NB4 (cell line): Measurements from ENCODE around the gene GPR141.

Experiments used
- TF ChIP-seq, protein P1 (sequence below): IDR thresholded peaks from 2 replicates; pipeline ENCODE4 v1.6.1; 2011; ENCODE audit warnings: low read depth, low read length
- TF ChIP-seq, protein P2 (sequence below): IDR thresholded peaks from one replicate; pipeline ENCODE4 v1.5.1; 2012; ENCODE audit warnings: low read depth, low read length

DNA sequence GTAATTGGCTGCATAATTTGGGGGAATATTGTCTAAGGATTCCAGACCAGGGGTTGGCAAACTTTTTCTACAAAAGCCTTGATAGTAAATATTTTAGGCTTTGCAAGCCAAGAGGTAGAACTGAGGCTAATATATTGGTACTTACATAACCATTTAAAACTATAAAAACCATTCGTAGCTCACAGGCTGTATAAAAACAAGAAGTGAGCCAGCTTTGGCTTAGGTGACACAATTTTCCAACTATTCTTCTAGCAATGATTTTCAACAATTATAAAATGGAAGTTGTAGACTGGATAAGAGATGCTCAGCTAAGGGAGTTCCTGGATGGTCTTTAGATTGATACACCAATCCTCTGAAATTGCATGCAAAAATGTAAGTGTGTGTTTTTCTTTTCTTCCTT is 1.4 kb downstream of the GPR141 start:
- TF ChIP-seq, protein P1, sequence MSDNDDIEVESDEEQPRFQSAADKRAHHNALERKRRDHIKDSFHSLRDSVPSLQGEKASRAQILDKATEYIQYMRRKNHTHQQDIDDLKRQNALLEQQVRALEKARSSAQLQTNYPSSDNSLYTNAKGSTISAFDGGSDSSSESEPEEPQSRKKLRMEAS = no peak
- TF ChIP-seq, protein P2, sequence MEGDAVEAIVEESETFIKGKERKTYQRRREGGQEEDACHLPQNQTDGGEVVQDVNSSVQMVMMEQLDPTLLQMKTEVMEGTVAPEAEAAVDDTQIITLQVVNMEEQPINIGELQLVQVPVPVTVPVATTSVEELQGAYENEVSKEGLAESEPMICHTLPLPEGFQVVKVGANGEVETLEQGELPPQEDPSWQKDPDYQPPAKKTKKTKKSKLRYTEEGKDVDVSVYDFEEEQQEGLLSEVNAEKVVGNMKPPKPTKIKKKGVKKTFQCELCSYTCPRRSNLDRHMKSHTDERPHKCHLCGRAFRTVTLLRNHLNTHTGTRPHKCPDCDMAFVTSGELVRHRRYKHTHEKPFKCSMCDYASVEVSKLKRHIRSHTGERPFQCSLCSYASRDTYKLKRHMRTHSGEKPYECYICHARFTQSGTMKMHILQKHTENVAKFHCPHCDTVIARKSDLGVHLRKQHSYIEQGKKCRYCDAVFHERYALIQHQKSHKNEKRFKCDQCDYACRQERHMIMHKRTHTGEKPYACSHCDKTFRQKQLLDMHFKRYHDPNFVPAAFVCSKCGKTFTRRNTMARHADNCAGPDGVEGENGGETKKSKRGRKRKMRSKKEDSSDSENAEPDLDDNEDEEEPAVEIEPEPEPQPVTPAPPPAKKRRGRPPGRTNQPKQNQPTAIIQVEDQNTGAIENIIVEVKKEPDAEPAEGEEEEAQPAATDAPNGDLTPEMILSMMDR = no peak
